ENCODE data around the gene OSBPL10.

OSBPL10 gene

DNA sequence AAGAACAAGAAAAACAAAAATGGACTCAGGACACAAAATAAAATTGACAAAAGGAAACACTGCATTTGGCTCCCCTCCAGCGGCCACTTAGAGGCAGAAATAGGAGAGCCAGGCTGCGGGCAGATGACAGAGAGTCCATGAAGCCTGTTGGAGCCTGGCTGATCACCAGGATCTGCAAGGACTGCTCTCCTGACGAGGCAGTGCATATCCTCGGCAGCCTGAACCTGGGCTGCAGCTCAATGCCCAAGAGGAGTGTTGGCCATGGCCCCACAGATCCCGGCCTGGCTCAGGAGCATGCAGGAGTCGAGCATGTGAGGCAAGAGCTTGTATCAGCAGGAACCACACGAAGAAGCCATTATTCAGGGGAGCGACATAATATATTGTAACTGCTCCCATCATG is 248.5 kb downstream of the OSBPL10 start:
- DNase-seq, result no peak

DNA sequence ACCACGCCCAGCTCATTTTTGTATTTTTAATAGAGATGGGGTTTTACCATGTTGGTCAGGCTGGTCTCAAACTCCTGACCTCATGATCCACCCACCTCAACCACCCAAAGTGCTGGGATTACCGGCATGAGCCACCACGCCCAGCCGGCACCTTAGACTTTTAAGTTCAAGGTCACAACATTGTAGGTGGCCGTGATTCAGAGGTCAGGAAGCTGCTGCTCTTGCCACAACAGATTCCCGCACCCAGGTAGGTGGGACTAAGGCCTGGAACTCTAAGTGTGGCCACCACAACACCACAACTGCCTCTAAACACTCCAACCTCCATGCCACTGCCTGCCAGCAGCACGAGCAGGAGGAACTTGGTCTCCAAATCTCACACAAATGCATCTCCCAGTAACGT is 251.5 kb downstream of the OSBPL10 start:
- DNase-seq, result no peak

DNA sequence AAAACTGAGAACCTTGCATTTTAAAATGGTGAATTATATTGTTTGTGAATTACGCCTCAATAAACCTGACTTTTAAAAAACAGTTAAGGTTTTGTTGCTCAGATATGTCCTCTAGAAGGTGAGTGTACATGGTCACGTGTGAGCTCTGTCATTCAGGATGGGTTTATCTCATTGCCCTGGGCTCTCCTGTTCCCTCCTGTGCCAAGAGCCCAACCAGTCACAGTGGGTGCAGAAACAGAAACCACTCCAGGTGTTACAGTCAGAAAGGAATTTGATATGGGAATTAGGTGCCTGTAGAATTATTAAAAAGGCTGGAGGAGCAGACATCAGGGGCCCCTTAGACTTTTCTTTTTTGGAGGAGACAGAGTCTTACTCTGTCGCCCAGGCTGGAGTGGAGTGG is 252.0 kb downstream of the OSBPL10 start:
- DNase-seq, result no peak

DNA sequence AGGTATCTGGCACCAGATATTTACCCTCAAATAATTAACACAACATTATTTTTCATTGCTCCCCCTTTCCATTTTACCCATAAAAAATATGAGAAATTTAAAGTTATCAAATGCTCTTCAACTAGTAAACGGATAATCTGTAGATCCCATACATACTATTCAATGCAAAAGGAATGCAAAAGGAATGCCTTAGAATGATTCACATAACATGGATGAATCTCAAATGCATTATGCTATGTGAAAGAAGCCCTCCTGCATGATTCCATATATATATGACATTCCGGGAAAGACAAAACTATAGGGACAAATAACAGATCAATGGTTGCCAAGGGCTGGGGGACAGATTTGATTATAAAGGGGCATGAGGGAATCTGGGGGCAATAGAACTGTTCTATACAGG is 252.7 kb downstream of the OSBPL10 start:
- no peak for DNase-seq

DNA sequence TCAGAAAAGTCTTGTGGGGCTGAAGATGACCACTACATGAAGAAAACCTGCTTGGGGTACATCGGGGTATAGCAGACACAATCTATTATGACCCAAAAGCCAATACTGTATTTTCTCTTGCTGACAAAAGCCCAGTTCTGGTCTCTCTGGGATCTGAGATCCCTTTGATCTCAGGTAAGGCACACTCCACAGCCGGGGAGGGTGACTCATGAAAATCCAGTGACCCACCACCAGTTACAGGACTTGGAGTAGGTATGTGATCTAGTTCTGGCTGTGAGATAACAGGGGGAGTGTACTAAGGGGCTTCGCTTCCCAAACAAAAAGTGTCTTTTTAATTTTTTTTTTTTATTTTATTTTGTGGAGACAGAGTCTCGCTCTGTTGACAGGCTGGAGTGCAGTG is 255.1 kb downstream of the OSBPL10 start:
- DNase-seq, result no peak

DNA sequence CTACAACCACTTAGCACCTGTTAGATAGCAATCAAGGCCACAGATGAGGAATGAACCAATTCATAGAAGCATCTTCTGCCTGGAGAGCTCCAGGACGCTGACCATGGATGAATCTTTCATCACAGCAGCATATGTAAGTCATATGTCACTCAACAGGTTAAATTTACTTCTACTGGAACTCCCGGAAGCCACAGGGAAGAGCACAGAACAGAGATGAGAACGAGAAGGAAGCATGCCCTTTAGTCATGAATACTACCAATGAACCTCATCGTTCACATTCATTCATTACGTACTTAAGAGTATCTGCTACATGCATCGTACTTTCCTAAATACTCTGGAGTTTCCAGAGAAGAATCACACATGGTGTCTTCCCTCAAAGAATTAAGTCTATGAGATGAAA is 255.5 kb downstream of the OSBPL10 start:
- no peak for DNase-seq

DNA sequence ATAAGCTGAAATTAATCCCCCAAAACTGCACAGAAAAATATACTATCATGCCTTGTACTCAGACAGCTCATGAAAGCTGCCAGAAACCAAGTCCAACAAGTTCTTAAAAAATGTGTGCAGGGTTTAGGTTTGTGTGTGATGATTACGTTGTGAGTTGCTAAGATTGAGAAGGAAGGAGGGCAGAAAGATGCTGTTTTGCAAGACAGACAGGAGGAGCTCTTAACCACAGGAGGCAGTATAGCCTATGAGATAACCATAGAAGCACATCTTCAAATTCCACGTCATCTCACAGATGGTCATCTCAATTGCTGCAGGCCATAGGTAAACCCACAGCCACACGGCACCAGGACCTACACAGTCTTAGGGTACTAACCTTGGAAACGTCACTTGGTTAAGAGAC is 256.4 kb downstream of the OSBPL10 start:
- DNase-seq, result no peak

DNA sequence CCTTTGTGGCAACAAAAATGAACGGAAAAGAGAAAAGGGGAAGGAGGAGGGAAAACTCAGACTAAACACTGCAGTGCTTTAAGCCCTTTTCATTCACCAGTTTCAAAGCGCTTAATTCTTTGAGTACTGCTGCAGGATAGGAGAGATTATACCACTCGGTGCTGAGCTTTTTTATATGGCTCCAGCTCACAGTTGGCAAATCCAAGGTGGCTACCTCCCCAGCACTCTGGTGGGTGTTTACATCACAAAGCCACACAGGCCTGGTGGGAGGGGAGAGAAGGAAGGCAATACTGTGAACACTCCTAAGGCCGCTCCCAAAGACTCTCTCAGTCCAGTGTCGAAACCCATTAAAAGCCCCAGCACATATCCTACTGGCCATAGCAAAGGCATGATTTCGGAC is 256.9 kb downstream of the OSBPL10 start:
- no peak for DNase-seq

DNA sequence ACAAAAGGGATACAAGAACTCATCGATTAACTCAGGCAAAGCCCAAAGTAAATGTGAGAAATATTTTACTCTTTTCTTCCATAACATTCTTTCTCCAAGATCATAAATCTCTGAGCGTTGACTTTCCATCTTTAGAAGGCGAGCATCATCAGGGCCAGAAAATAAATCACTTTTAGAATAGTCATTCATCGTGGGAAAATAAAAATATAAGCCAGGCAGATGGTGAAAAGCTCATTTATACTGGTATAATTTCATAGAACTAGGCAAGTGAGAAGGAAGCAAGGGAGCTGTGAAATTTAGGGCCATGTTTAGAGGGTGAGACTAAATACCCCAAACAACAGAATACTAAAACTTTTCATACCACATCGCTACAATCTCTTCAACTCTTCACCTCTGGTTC is 257.4 kb downstream of the OSBPL10 start:
- no peak for DNase-seq

DNA sequence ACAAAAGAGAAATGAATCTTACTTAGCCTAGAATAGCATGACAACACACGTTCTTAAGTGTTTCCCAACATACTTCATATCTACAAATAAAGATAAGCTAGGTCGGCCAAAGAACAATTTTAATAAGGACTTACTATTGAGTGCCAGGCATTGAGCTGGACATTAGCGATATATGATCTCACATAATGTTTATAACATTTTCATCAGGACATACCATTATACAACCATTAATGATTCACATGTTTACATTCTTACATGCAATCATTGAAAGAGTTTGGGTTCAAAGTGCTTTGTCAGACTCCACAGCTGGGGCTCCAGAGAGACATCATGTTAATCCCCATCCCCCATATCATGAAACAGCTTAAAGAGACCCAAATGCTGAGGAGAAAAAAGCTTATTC is 259.4 kb downstream of the OSBPL10 start:
- DNase-seq, result no peak

DNA sequence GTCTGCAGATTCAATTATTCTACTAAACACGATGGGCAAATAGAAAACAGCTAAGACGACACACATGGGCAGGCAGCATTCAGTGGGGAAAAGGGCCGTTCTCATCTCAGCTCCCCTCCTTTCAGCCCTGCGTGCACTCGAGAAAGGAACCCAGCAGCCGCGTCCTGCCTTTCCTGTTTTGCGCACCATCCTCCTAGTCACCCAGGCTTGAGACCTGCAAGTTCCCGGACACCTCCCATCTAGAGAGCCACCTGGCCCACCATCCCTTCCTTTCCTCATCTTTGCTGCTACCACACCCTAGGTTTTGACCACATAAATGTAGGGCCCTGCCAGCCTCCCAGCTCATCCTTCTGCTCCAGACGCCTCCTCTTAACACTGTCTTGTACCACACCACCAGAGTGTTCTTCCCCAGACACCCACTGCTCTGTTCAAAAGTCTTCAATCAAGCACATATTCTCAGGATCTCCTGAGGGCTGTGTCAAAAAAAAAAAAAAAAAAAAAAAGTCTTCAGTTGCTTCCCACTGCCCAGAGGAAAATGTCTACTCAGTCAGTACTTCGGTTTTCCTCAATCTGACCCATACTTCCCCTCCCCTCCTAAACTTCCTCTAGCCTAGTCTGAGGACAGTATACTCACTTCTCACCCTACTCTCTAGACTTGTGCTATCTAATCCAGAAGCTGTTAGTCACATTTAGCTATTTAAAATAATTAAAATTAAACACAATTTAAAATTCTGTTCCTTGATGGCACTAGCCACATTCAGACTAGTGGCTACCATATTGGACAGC is 266.4 kb downstream of the OSBPL10 start:
- no peak for DNase-seq

DNA sequence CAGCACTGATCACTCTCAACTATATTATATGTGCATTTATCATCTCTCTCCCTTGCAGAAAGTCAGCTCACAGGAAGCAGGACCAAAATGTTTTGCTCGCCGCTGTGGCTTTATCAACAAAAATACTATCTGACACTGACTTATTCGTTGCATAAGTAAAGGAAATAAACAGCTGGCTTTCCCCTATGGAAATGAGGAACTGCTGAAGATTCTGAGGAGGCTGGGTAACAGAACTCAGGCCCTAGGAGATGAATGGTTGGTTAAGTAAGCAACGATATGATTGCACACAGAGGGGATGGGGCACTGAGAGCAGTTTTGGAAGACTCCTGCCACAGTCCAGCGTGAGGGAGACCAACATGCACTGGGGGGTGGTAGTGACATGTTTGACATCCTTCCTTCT is 267.2 kb downstream of the OSBPL10 start:
- no peak for DNase-seq

DNA sequence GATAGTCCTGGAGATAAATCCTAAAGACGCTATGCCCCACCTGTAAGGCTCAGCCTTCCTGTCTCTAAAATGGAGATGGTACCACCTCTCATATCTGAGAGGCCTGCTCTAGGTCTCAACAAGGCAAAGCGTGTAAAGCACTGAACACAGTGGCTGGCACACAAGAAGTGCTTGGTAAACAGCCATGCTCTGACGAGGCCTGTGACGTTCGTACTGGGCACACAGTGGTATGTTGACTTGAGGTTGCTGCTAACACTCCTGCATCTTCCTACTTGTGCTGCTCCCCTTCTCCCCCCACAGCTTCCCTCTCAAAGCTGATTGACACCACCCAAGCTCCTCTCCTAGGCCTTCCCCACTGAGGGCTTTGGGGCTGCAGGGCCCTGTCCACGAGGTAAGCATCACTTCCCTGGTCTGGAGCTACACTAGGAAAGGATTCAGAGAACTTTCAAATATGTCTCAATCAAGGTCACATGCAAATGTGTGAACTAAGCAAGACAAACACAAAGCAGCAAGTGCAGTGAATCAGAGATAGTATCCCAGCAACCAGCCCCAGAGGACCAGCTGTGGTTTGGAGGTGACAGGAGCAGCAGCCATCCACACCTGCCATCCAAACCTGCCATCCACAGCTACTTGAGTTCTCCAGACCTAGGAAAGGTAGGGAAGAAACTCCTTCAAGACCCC is 270.8 kb downstream of the OSBPL10 start:
- DNase-seq, result no peak

DNA sequence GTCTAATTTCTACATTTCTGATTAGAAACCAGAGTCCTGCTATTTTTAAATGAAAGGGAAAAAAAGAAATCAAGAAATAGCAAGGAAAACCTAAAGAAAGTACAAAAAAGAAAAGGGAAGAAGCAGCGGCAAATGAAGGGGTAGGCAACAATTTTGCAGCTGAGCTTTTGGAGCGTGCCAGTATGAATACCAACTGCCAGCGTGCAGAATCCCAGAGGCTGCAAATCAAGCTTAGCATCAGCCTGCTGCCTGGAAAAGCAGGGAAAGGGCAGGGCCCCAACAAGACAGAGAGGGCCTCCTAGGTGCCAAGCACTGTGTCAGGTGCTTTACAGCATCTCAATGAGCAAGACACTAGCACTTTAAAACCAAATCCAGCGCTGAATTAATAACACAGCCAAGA is 271.5 kb downstream of the OSBPL10 start:
- DNase-seq, result no peak

DNA sequence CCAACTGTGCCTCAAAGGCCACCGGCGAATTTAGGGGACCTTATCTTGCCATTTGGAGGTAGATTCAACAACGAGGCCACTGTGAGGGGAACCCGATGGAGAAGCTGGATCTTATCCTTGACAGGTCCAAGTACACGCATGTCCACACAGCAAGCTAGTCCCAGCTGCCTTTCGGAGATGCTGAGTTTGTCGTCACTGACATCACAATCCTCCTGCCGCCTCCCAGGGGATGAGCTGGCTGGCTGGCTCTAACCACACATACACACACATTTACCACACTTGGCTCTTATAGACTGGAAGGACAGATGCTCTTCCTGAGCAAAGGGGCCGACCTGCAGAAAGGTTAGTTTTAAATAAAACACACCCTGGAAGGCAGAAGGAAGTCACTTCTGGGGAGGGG is 272.1 kb downstream of the OSBPL10 start:
- no peak for DNase-seq

DNA sequence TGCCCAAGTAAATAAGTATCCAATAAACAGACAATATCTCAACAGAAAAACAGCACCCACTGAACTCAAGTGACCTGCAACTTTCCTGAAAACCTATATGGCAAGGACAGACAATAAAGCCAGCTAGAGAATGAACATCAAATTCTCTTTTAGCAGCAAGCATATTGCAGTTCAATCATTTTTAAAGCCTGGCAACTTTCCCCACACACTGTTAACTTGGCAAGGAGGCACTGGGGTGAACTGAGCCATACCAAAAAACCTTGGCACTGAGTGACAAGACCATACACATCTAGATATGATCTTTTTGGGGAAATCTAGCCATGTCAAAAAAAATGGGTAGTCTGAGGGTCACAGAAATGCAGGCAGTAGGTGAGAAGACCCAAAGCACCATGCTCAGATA is 273.8 kb downstream of the OSBPL10 start:
- DNase-seq, result no peak

DNA sequence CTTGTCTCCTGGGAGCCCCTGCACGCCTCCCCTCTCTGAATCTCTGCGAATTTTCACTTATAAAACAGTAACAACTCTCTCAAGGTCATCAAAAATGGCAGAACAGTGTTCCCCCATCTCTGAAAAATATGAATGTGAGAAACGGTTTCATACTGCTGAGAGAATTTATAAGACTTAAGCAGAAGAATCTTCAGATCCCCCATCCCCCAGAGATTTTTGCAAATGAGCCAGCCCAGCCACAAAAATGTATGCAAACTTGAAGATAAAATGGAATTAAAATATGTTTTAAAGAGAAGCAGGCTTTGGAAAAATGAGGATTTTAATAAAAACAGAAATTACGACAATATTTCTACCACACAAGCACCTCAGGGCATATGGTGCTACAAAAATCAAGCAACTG is 275.3 kb downstream of the OSBPL10 start:
- no peak for DNase-seq

DNA sequence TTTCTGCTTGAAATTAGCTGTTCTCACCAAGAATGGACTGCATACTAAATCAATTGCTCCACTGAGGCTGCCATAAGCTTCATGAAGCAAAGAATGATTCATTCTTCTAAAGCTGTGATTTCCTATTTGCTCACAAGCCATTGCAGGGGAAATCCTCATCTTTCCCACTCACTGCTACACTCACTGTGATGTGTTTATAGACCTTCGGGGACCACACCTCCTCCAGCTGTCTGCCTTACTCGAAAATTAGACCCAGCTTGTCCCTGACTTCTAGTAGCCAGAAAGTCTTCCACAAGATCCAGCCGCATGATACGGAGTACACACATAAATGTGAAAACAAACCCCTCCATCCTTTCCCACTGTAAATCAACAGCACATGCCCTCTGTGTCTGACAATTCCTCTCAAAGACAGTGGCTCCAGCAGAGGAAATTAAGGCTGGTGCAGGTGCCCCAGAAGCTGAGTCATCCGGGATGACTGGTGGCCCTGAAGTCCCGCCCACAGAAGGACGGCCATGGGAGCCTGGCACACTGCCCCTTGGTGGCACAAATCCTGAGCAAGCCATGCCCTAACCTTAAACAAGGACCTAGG is 276.4 kb downstream of the OSBPL10 start:
- no peak for DNase-seq

DNA sequence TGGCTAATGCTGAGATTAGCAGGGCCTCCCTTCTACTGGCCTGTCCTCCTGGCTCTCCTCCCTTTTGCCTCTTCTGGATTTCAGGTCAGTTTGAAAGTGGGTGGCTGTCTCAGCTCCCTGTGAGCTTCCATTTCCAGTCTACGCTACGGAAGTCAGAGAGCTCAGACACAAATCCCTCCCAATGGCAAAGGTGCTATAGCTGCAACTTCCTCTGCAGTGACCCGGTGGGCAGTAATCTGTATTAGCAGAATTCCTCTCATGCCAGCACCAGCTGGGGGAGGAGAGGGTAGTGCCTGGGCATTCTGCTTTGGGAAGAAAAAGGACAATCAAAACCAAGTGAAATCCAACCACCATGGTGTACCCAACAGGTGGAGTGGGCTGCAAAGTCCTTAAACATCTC is 276.9 kb downstream of the OSBPL10 start:
- no peak for DNase-seq

DNA sequence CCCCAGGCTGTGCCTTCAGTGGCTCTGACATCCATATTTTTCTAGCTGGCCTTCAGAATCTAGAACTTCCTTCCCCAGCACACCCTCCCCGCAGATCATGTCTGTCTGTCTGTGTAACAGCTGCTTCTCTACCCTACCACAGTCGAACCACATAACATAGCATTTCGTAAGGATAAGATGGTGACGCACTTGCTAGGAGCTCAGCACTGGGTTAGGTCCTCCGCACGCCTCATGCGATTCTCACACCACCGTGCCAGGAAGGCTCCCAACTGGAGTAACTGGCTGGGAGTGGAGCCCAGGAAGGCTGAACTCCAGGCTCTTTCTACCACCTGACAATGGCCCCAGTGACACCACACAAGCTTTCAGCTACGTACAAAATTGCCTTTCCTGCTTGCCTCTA is 279.8 kb downstream of the OSBPL10 start:
- no peak for DNase-seq

DNA sequence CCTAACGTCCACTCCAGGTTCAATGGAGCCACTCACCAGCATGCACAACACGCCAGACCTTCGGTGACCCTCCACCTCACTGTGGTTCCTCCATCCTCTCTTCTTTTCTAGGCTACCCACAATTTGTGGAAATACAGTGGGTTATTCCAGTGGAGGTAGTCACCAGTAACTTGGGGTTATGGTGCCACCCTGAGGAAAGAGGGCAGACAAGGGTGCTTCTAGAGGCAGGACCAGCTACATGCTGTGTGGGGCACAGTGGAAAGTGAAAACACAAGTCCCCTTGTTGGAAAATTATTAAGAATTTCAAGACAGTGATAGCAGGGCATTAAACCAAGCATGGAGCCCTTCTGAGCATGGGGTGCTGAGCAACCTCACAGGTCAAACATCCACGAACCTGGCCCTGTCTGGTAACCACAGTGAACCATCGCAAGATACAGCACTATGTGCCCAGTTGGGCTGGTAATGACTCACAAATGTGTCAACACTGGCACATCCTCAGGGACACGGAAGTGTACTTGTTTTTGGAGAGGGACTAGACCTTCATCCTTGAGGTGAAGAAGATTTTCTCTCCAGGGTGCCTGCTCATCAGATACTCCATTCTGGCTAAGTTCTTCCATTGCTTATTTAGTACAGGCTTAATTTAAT is 281.6 kb downstream of the OSBPL10 start:
- DNase-seq, result no peak

DNA sequence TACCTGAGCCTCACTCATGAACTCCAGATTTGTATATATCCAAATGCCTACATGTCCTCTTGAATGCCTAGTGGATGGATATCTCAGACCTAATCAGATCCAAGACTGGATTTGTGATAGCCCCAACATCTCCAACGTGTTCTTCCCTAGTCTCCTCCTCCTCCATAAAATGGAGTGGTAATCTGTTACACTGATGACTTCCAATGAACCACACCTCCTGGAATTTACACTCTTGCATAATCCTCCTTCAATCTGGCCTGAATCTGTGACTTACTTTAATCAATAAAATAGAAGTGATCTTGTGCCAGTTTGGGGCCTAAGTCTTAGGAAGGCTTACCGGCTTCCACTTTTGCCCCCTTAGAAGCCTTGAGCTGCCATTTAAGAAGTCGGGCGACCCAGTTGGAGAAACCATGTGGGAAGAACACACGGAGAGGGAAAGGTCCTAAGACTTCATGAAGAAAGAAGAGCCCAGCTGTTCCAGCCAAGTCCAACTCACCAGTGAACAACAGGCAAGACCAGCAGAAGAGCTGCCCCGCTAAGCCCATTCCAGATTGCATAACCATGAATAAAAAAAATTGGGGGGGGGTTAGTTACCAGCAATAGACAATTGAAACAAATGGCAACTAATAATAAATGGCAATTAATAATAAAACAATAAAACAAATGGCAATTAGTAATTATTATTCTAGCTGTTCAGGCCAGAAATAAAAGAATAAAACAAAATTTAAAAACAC is 284.1 kb downstream of the OSBPL10 start:
- DNase-seq, result no peak

DNA sequence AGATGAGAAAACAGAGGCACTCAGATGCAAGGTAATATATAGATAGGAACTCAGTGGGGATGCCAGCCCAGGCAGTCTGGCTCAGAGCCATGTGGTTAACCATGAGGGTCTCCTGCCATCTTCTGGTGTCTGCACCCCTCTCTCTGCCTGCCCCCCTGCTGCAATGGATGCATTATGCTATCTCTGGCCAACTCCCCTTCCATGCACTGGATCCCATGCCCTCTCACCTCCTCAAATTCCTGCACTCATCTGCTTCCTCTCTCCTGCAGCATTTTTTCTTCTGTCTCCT is 285.1 kb downstream of the OSBPL10 start:
- DNase-seq, result no peak

Measured in NCI-H1694 (cell line).